Spleen (tissue), 11 donors: ENCODE results near the gene CNPY1. TPM values are rescaled to one million over a fixed set of nuclear protein-coding genes. Genes with fewer than 3 reads are reported as not detected.
"Not testable (repeated sequence)": the region's sequence is repeated elsewhere in the genome, so short reads cannot be mapped to it uniquely, and the experiment has no call there.

Experiments used
- DNase-seq: peaks from one replicate; pipeline ENCODE4 v3.0.0-alpha.2; 2020
- H3K27ac ChIP-seq, 8 donors: fragments of 200-600 bp; sonication (generic) in 7 of 8; 1 replicate in 4 of 8; 2 replicates in 4 of 8; pipeline versions ENCODE4 v1.5.0 to v1.8.0; 2016 to 2021; ENCODE audit warnings: inconsistent platforms in 4 of 8, mild to moderate bottlenecking in 4 of 8, moderate library complexity in 1 of 8
- H3K27me3 ChIP-seq, 7 donors: fragments of 200-600 bp; sonication (generic) in 6 of 7; replicated peaks in 1 of 7; 1 replicate in 4 of 7; 2 replicates in 3 of 7; pipeline versions ENCODE4 v1.5.0 to v1.8.0; 2016 to 2021; ENCODE audit warnings: inconsistent platforms in 3 of 7, mild to moderate bottlenecking in 1 of 7
- H3K36me3 ChIP-seq, 6 donors: fragments of 200-600 bp; sonication (generic) in 5 of 6; 1 replicate in 4 of 6; 2 replicates in 2 of 6; pipeline versions ENCODE4 v1.5.0 to v1.8.0; 2016 to 2021; ENCODE audit warnings: inconsistent platforms in 2 of 6
- H3K4me1 ChIP-seq, 6 donors: fragments of 200-600 bp; sonication (generic) in 5 of 6; 1 replicate in 3 of 6; 2 replicates in 3 of 6; pipeline versions ENCODE4 v1.5.0 to v1.8.0; 2016 to 2021; ENCODE audit warnings: inconsistent platforms in 3 of 6
- H3K4me3 ChIP-seq, 8 donors: fragments of 200-600 bp; sonication (generic) in 7 of 8; 1 replicate in 4 of 8; 2 replicates in 4 of 8; pipeline versions ENCODE4 v1.5.0 to v1.8.0; 2016 to 2021; ENCODE audit warnings: inconsistent platforms in 4 of 8, mild to moderate bottlenecking in 4 of 8, moderate library complexity in 2 of 8
- H3K9me3 ChIP-seq, 8 donors: fragments of 200-600 bp; sonication (generic) in 7 of 8; 1 replicate in 4 of 8; 2 replicates in 4 of 8; pipeline versions ENCODE4 v1.5.0 to v1.8.0; 2016 to 2021; ENCODE audit warnings: inconsistent platforms in 4 of 8
- POLR2A ChIP-seq, 3 donors: fragments of 450-650 bp; IDR thresholded peaks; one replicate each; pipeline ENCODE4 v1.5.1; 2017; ENCODE audit warnings: antibody characterized with exemption in 3 of 3, mild to moderate bottlenecking in 1 of 3
- POLR2AphosphoS5 ChIP-seq, 3 donors: sonication (generic); formaldehyde crosslinking; IDR thresholded peaks; one replicate each; pipeline ENCODE4 v1.5.1; 2017; ENCODE audit warnings: antibody characterized with exemption in 3 of 3
- WGBS, 5 donors: extraction: QIAGEN DNeasy Blood & Tissue Kit in 3 of 5; methylation state at CpG; one replicate each; pipeline versions ENCODE4 v1.1.5 to v1.1.7; 2013 to 2018; 5-methylcytosine and 5-hydroxymethylcytosine counted together
- intact Hi-C: fragments of 100-400 bp; cut with DNase I; formaldehyde crosslinking; loops from one replicate; pipeline ENCODE4 v1.15.0; 2023; ENCODE audit warnings: low total_unique reads
- polyA plus RNA-seq, 3 donors: library from polyadenylated mRNA; stranded (reverse); fragments of 200-250 nt; gene quantifications; one replicate each; pipeline ENCODE4 v1.2.1, GENCODE V29; 2013
- total RNA-seq, 7 donors: library from RNA; depleted of rRNA in 3 of 7; stranded (reverse); fragments of >200 nt in 3 of 7; fragmentation: NEBNext Ultra II Directional in 4 of 7; extraction: Animal tissue kit (Norgen Biotek cat#: 25700) in 4 of 7; gene quantifications; one replicate each; pipeline versions ENCODE4 v1.1.0 to v1.2.1, GENCODE V29; 2016 to 2021
- TF ChIP-seq, protein P1 (sequence below), 11 experiments: fragments of 200-600 bp in 7 of 11; fragments of 450-650 bp in 4 of 11; sonication (generic) in 4 of 11; IDR thresholded peaks in 8 of 11; conservative IDR thresholded peaks in 3 of 11; 1 replicate in 7 of 11; 2 replicates in 4 of 11; pipeline versions ENCODE4 v1.4.0 to v1.8.0; 2016 to 2021; ENCODE audit warnings: antibody characterized with exemption in 11 of 11, inconsistent platforms in 4 of 11, mild to moderate bottlenecking in 1 of 11
- donor health status: healthy with polysubstance abuse.
- donor health status: DM: no; HTN: no; CAD: no; lungs with moderate emphysema.
- donor health status: DM: no; HTN: no; CAD: no.
- donor health status: Bipolar disorder and iron deficiency.
- donor health status: healthy.
- donor health status: DM: no; HTN: no; CAD: no.
- donor health status: DM: yes; HTN: yes; CAD: no.

The CNPY1 gene
- total and polyA plus RNA-seq, 10 donors = not detected

DNA sequence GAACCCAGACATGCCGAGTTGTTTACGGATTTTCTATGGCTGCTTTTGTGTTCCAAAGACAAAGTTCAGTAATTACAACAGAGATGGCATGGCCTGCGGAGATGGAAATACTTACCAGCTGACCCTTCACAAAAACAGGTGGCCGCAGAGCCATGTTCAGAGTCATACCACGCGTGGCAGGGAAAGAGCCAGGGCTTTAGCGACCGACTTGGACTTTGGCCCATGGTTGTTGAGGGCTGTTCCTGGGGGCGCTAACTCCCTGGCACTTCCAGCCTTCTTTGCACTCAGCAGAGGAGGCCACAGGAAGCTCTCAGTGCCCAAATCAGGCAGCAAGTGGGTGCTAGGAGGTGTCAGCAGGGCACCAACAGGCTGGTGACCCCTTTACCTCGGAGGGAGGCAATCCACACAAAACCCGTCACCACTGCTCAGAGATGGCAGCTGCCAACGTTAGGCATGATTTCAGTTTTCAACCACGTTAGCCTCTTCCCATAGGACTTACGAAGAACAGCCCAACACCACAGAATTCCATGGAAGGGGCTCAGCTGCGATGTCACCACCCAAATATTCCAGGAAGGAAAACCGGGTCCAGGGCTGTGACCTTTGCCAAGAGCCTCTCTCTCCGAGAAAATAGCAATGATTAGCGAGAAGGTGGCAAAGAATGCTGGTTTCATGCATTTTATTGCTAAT lies 21.4 kb upstream of the CNPY1 start:
- Histone ChIP-seq H3K4me3 (no peak overlapping the region), H3K9me3 (no peaks in the 10 kb centered on the region), H3K36me3 (no peaks in the 10 kb centered on the region), H3K27me3 (peaks cover 0 to 38% (median 6%) of the 10 kb centered on the region in 7 donors), H3K4me1 (no peaks in the 10 kb centered on the region), H3K27ac (no peak overlapping the region)
- intact Hi-C loops = loop anchor here (10.0 kb wide), 1 partner anchor 57 kb away; no protein-coding TSS in a partner anchor
- 74 to 79% (median 77%) methylated on average over 18 of the region's 18 CpGs for WGBS, 5 donors
- DNase-seq = peak; percentile 40
- TF ChIP-seq, protein P1, sequence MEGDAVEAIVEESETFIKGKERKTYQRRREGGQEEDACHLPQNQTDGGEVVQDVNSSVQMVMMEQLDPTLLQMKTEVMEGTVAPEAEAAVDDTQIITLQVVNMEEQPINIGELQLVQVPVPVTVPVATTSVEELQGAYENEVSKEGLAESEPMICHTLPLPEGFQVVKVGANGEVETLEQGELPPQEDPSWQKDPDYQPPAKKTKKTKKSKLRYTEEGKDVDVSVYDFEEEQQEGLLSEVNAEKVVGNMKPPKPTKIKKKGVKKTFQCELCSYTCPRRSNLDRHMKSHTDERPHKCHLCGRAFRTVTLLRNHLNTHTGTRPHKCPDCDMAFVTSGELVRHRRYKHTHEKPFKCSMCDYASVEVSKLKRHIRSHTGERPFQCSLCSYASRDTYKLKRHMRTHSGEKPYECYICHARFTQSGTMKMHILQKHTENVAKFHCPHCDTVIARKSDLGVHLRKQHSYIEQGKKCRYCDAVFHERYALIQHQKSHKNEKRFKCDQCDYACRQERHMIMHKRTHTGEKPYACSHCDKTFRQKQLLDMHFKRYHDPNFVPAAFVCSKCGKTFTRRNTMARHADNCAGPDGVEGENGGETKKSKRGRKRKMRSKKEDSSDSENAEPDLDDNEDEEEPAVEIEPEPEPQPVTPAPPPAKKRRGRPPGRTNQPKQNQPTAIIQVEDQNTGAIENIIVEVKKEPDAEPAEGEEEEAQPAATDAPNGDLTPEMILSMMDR (IDR thresholded peaks at IDR 0.05 in 8 of 11, conservative IDR thresholded peaks at IDR 0.05 in 3 of 11) = no peak
- TF ChIP-seq POLR2A (IDR thresholded peaks at IDR 0.05) (no peak), POLR2AphosphoS5 (IDR thresholded peaks at IDR 0.05) (no peak)

DNA sequence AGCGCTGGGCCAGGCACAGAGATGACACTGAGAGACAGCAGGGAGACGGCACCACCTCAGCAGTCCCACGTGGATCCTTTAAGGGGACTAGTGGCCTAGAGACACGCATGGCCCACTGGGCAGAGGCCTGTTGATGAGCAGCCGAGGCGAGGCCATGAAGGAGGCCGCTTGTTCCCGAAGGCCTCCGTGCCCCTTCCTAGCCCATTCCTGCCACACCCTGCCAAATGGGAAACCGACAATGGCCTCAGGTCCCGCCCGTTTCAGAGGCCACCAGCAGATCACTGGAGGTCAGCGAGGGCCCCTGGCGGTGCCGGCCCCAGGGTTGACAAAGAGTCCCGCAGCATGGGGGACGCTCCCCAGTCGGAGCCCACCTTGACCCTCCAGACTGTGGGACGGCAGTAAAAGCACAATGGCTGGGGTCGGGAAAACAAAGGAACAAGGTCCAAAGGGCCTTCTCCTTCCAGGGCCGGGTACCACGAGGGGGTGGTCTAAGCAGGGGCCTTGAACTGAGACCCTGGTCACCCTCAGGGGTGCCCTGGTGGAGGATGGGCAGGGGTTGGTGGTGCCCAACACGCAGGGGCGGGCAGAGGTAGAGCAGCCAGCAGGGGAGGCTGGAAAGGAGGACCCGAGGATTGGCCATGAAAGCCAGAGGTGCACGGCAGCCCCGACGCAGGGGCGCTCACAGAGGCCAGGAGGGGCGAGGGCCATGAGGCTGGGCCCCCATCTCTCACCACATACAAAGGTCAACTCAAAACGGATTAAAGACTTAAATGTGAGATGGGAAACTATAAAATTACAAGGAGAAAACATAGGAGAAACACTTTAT lies 19.9 kb upstream of the CNPY1 start:
- intact Hi-C loops = loop anchor here (10.0 kb wide), 1 partner anchor 59 kb away; no protein-coding TSS in a partner anchor
- H3K27ac ChIP-seq = no peak overlapping the region
- no peak overlapping the region for H3K4me3 ChIP-seq
- no peaks in the 10 kb centered on the region for H3K36me3 ChIP-seq
- H3K27me3 ChIP-seq = peaks cover 0 to 25% (median 0%) of the 10 kb centered on the region in 7 donors
- 88 to 93% (median 91%) methylated on average over 19 to 31 of the region's 31 CpGs for WGBS, 5 donors
- no peaks in the 10 kb centered on the region for H3K9me3 ChIP-seq
- TF ChIP-seq, protein P1 (IDR thresholded peaks at IDR 0.05 in 8 of 11, conservative IDR thresholded peaks at IDR 0.05 in 3 of 11) = no peak
- no peak for TF ChIP-seq POLR2A (IDR thresholded peaks at IDR 0.05)
- no peak for TF ChIP-seq POLR2AphosphoS5 (IDR thresholded peaks at IDR 0.05)
- peak; percentile 54 for DNase-seq
- H3K4me1 ChIP-seq = no peaks in the 10 kb centered on the region

DNA sequence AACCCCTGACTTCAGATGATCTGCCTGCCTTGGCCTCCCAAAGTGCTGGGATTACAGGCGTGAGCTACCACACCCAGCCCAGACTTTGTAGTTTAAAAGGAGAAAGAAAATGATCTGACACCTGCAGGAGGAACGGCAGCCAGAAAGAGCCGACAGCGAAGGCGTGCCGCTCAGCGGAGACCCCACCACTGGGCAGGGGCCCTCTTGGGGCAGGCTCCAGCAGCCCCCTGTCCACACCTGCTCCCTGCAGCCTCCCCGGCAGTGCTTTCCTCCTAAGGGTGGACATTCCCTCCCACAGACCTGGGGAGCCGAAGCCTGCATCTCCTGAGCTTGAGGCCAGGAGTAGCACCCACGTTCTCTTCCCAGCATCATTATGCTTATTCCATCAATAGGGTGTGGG lies 19.2 kb upstream of the CNPY1 start:
- TF ChIP-seq POLR2A (IDR thresholded peaks at IDR 0.05) (no peak), POLR2AphosphoS5 (IDR thresholded peaks at IDR 0.05) (no peak)
- TF ChIP-seq, protein P1 (IDR thresholded peaks at IDR 0.05 in 8 of 11, conservative IDR thresholded peaks at IDR 0.05 in 3 of 11) = no peak
- no peak overlapping the region for H3K27ac ChIP-seq
- WGBS, 5 donors = 82 to 95% (median 90%) methylated on average over 7 to 10 of the region's 10 CpGs
- intact Hi-C loops = loop anchor here (10.0 kb wide), 1 partner anchor 59 kb away; no protein-coding TSS in a partner anchor
- no peaks in the 10 kb centered on the region for H3K4me1 ChIP-seq
- H3K27me3 ChIP-seq = peaks cover 0 to 19% (median 0%) of the 10 kb centered on the region in 7 donors
- DNase-seq = no peak
- no peak overlapping the region for H3K4me3 ChIP-seq
- H3K9me3 ChIP-seq = no peaks in the 10 kb centered on the region
- no peaks in the 10 kb centered on the region for H3K36me3 ChIP-seq

DNA sequence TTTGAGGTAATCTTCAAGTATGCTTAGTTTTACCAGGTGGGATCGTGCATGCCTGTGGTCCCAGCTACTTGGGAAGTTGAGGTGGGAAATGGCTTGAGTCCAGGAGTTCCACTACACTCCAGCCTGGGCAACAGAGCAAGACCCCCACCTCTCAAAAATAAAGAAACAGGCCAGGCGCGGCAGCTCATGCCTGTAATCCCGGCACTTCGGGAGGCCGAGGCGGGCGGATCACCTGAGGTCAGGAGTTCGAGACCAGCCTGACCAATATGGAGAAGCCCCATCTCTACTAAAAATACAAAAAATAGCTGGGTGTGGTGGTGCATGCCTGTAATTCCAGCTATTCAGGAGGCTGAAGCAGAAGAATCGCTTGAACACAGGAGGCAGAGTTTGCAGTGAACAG lies 16.6 kb upstream of the CNPY1 start:
- intact Hi-C loops = loop anchor here (10.0 kb wide), 1 partner anchor 62 kb away; no protein-coding TSS in a partner anchor
- H3K27me3 ChIP-seq = peaks cover 0 to 25% (median 0%) of the 10 kb centered on the region in 7 donors

More for the DNA sequence above, 16.6 kb upstream of the CNPY1 start:
- peak; percentile 11 for DNase-seq
- not testable (repeated sequence) for H3K9me3 ChIP-seq, H3K27ac ChIP-seq, H3K4me1 ChIP-seq, H3K36me3 ChIP-seq, H3K4me3 ChIP-seq
- WGBS, 5 donors = 90 to 97% (median 92%) methylated on average over 10 of the region's 10 CpGs
